Left lung (tissue), 10 donors: ENCODE results near the gene TCP11L1. TPM values are rescaled to one million over a fixed set of nuclear protein-coding genes. Genes with fewer than 3 reads are reported as not detected.

Source experiments
- ATAC-seq: fragments of 200-7000 bp; cut with Tn5 transposase; one replicate; pipeline ENCODE4 v1.9.1; 2020; ENCODE audit warnings: moderate library complexity
- DNase-seq, 4 donors: peaks; one replicate each; pipeline ENCODE4 v3.0.0-alpha.2; 2013 to 2020
- H3K27ac ChIP-seq, 2 donors: fragments of 200-600 bp; sonication (generic) in 1 of 2; one replicate each; pipeline versions ENCODE4 v1.5.0 to v1.8.0; 2020 to 2021
- H3K27me3 ChIP-seq, 2 donors: fragments of 200-600 bp; sonication (generic) in 1 of 2; one replicate each; pipeline versions ENCODE4 v1.5.0 to v1.8.0; 2020 to 2021
- H3K36me3 ChIP-seq, 2 donors: fragments of 200-600 bp; sonication (generic) in 1 of 2; one replicate each; pipeline versions ENCODE4 v1.5.0 to v1.8.0; 2020 to 2021
- H3K4me1 ChIP-seq, 2 donors: fragments of 200-600 bp; one replicate each; pipeline ENCODE4 v1.8.0; 2021
- H3K4me3 ChIP-seq, 2 donors: fragments of 200-600 bp; sonication (generic) in 1 of 2; one replicate each; pipeline versions ENCODE4 v1.5.0 to v1.8.0; 2020 to 2021; ENCODE audit warnings: mild to moderate bottlenecking in 1 of 2
- H3K9me3 ChIP-seq, 2 donors: fragments of 200-600 bp; sonication (generic) in 1 of 2; one replicate each; pipeline versions ENCODE4 v1.5.0 to v1.8.0; 2020 to 2021
- CTCF ChIP-seq, 2 donors: fragments of 200-600 bp; sonication (generic) in 1 of 2; IDR thresholded peaks; one replicate each; pipeline versions ENCODE4 v1.5.0 to v1.8.0; 2021; ENCODE audit warnings: antibody characterized with exemption in 2 of 2
- intact Hi-C, 2 donors: fragments of 100-400 bp; cut with DNase I; formaldehyde crosslinking; loops; one replicate each; pipeline versions ENCODE4 v1.11.2 to v1.14.2; 2022
- polyA plus RNA-seq, 6 donors: library from polyadenylated mRNA; unstranded; fragments of 120-200 nt; gene quantifications; one replicate each; pipeline ENCODE4 v1.2.1, GENCODE V29; 2013; ENCODE audit not compliant: insufficient read length in 6 of 6
- total RNA-seq, 2 donors: library from RNA; stranded (reverse); fragmentation: NEBNext Ultra II Directional; extraction: Animal tissue kit (Norgen Biotek cat#: 25700); gene quantifications; one replicate each; pipeline ENCODE4 v1.2.1, GENCODE V29; 2021
- donor health status: DM: no; HTN: yes; CAD: no.
- donor health status: DM: no; HTN: no; CAD: no.

Gene TCP11L1
- total and polyA plus RNA-seq, 8 donors = 13.9 to 25.9 (median 15.6) TPM

GRCh38 chr11:33000181-33000580 lies 39.2 kb upstream of the TCP11L1 start:
- intact Hi-C loops = no loop called here

GRCh38 chr11:33001281-33001680 lies 38.1 kb upstream of the TCP11L1 start:
- no peaks in the 10 kb centered on the region for H3K36me3 ChIP-seq
- no peak overlapping the region for H3K27ac ChIP-seq
- no peak for ATAC-seq
- no peak overlapping the region for H3K4me3 ChIP-seq
- H3K4me1 ChIP-seq = peaks cover 0 to 4% of the 10 kb centered on the region in 2 donors
- TF ChIP-seq CTCF (IDR thresholded peaks at IDR 0.05) = no peak
- H3K27me3 ChIP-seq = no peaks in the 10 kb centered on the region
- H3K9me3 ChIP-seq = peaks cover 0 to 2% of the 10 kb centered on the region in 2 donors
- intact Hi-C loops = no loop called here
- no peak for DNase-seq

More at GRCh38 chr11:33000181-33000580, 39.2 kb upstream of the TCP11L1 start:
- Histone ChIP-seq H3K36me3 (no peaks in the 10 kb centered on the region), H3K9me3 (peaks cover 0 to 2% of the 10 kb centered on the region in 2 donors), H3K27me3 (no peaks in the 10 kb centered on the region), H3K4me3 (no peak overlapping the region), H3K27ac (no peak overlapping the region), H3K4me1 (peaks cover 0 to 4% of the 10 kb centered on the region in 2 donors)
- no peak for DNase-seq
- no peak for TF ChIP-seq CTCF (IDR thresholded peaks at IDR 0.05)
- no peak for ATAC-seq

GRCh38 chr11:33001751-33002542 lies 37.4 kb upstream of the TCP11L1 start:
- TF ChIP-seq CTCF (IDR thresholded peaks at IDR 0.05) = no peak
- Histone ChIP-seq H3K27me3 (no peaks in the 10 kb centered on the region), H3K36me3 (no peaks in the 10 kb centered on the region), H3K27ac (no peak overlapping the region), H3K9me3 (peaks cover 0 to 2% of the 10 kb centered on the region in 2 donors), H3K4me1 (peaks cover 0 to 4% of the 10 kb centered on the region in 2 donors), H3K4me3 (no peak overlapping the region)
- ATAC-seq (peak; percentile 54), DNase-seq (peak in 1 of 4 donors; percentile 24)
- intact Hi-C loops = no loop called here

GRCh38 chr11:33005175-33005574 lies 34.2 kb upstream of the TCP11L1 start:
- Histone ChIP-seq H3K9me3 (no peaks in the 10 kb centered on the region), H3K36me3 (no peaks in the 10 kb centered on the region), H3K27ac (no peak overlapping the region), H3K4me1 (peaks cover 0 to 4% of the 10 kb centered on the region in 2 donors), H3K4me3 (no peak overlapping the region), H3K27me3 (no peaks in the 10 kb centered on the region)
- intact Hi-C loops = no loop called here
- no peak for TF ChIP-seq CTCF (IDR thresholded peaks at IDR 0.05)
- ATAC-seq (no peak), DNase-seq (no peak)

- Histone ChIP-seq H3K9me3 (no peaks in the 10 kb centered on the region), H3K27me3 (no peaks in the 10 kb centered on the region), H3K4me3 (no peak overlapping the region), H3K4me1 (peaks cover 0 to 4% of the 10 kb centered on the region in 2 donors), H3K36me3 (no peaks in the 10 kb centered on the region), H3K27ac (no peak overlapping the region)
- no peak for TF ChIP-seq CTCF (IDR thresholded peaks at IDR 0.05)
- intact Hi-C loops = no loop called here
- ATAC-seq (no peak), DNase-seq (no peak)
Measured at GRCh38 chr11:33006010-33006409, 33.4 kb upstream of the TCP11L1 start.
